Endothelial cell of umbilical vein (primary cell): ENCODE results near the gene PNLIPRP2.

Experiments used
- MAX ChIP-seq: IDR thresholded peaks from 2 replicates; pipeline ENCODE4 v1.6.1; 2011; ENCODE audit not compliant: insufficient read depth, insufficient read length
- POLR2A ChIP-seq: IDR thresholded peaks from 2 replicates; pipeline ENCODE4 v1.6.1; 2012; ENCODE audit warnings: low read depth, mild to moderate bottlenecking, control low read depth, low read length
- POLR2AphosphoS5 ChIP-seq: IDR thresholded peaks from 2 replicates; pipeline ENCODE4 v1.6.1; 2012; ENCODE audit warnings: low read depth, mild to moderate bottlenecking, control low read depth, low read length, moderate library complexity; ENCODE audit not compliant: insufficient read depth
- TF ChIP-seq, protein P1 (sequence below), 2 donors: IDR thresholded peaks; 1 replicate in 1 of 2; 2 replicates in 1 of 2; pipeline ENCODE4 v1.5.1; 2011; ENCODE audit warnings: low read length in 2 of 2, mild to moderate bottlenecking in 2 of 2, moderate library complexity in 2 of 2, control low read depth in 1 of 2, inconsistent platforms in 1 of 2, low read depth in 1 of 2; ENCODE audit not compliant: insufficient read depth in 1 of 2; ENCODE audit errors: extremely low read depth in 1 of 2

DNA sequence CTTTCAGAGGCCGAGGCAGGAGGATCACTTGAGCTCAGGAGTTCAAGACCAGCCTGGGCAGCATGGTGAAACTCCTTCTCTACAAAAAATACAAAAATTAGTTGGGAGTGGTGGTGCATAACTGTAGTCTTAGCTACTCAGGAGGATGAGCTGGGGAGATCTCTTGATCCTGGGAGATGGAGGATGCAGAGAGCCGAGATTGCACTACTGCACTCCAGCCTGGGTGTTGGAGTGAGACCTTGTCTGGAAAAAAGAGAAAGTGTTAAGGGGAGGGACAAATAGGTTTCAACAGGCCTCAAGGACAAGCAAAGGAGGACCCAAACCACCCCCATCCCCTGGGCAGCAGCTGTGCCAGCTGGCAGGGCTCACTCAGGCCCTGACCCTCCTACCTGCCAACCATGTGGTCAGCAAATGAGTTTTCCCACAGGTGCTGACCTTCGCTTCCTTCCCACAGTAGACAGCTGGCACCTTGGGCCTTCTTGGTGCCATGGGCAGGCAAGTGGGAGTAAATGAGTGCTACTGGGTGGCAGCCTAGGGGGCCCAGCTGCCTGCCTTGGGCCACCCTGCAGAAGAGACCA is 5.5 kb upstream of the PNLIPRP2 start:
- TF ChIP-seq, protein P1, sequence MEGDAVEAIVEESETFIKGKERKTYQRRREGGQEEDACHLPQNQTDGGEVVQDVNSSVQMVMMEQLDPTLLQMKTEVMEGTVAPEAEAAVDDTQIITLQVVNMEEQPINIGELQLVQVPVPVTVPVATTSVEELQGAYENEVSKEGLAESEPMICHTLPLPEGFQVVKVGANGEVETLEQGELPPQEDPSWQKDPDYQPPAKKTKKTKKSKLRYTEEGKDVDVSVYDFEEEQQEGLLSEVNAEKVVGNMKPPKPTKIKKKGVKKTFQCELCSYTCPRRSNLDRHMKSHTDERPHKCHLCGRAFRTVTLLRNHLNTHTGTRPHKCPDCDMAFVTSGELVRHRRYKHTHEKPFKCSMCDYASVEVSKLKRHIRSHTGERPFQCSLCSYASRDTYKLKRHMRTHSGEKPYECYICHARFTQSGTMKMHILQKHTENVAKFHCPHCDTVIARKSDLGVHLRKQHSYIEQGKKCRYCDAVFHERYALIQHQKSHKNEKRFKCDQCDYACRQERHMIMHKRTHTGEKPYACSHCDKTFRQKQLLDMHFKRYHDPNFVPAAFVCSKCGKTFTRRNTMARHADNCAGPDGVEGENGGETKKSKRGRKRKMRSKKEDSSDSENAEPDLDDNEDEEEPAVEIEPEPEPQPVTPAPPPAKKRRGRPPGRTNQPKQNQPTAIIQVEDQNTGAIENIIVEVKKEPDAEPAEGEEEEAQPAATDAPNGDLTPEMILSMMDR (IDR thresholded peaks at IDR 0.05; ENCODE audit: extremely low read depth in 1 of 2, insufficient read depth in 1 of 2, low read depth in 1 of 2, low read length in 2 of 2) = no peak
- no peak for TF ChIP-seq POLR2AphosphoS5
- TF ChIP-seq POLR2A = no peak
- no peak for TF ChIP-seq MAX
